ENCODE results near the gene ZNF683.

- TF ChIP-seq CTCF (IDR thresholded peaks at IDR 0.05; ENCODE audit: insufficient read depth, low read length) (no peak), SPI1 (IDR thresholded peaks at IDR 0.05; ENCODE audit: borderline replicate concordance, low read depth) (no peak), POLR2AphosphoS5 (IDR thresholded peaks at IDR 0.05; ENCODE audit: low read depth) (no peak)
These were observed 38.4 kb upstream of the ZNF683 start, which contains the start of gene LIN28A for GRCh38 chr1:26410706-26411623.
